Measurements from ENCODE around the gene SYF2. TPM values are rescaled to one million over a fixed set of nuclear protein-coding genes. Genes with fewer than 3 reads are reported as not detected.
"Not testable (repeated sequence)": the region's sequence is repeated elsewhere in the genome, so short reads cannot be mapped to it uniquely, and the experiment has no call there.

The SYF2 gene
- total RNA-seq, 1 donor from 2014 or later: 38.8 TPM

DNA sequence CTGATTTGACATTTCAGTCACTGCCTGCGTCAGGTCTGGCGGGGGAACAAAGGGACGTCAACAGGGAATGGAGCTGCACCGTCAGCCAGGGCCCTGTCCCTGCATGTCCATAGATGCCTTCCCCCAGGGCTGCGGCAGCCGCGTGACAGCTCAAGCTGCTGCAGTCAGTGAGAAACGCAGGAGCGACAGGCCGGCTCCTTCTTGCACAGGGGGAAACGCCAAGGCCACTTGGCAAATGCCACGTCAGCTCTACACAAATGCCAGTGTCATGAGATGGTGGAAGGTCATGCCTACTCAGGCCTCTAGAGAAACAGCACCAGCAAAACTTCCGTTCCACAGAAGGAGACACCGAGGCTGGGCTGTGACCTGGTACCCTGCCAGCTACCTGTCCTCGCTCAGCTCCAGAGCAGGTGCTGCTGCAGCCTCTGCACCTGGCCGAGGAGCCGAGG is 37.7 kb downstream of the SYF2 start:
- intact Hi-C loops (cut with DNase I): loop anchor here (10.0 kb wide), 1 partner anchor 340 kb away; no protein-coding TSS in a partner anchor
- H3K27ac ChIP-seq: no peak overlapping the region
- no peaks in the 10 kb centered on the region for H3K9me3 ChIP-seq
- H3K27me3 ChIP-seq: no peaks in the 10 kb centered on the region
- DNase-seq (no peak), ATAC-seq (no peak)
- TF ChIP-seq, protein P1, sequence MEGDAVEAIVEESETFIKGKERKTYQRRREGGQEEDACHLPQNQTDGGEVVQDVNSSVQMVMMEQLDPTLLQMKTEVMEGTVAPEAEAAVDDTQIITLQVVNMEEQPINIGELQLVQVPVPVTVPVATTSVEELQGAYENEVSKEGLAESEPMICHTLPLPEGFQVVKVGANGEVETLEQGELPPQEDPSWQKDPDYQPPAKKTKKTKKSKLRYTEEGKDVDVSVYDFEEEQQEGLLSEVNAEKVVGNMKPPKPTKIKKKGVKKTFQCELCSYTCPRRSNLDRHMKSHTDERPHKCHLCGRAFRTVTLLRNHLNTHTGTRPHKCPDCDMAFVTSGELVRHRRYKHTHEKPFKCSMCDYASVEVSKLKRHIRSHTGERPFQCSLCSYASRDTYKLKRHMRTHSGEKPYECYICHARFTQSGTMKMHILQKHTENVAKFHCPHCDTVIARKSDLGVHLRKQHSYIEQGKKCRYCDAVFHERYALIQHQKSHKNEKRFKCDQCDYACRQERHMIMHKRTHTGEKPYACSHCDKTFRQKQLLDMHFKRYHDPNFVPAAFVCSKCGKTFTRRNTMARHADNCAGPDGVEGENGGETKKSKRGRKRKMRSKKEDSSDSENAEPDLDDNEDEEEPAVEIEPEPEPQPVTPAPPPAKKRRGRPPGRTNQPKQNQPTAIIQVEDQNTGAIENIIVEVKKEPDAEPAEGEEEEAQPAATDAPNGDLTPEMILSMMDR (IDR thresholded peaks at IDR 0.05): no peak
- no peaks in the 10 kb centered on the region for H3K36me3 ChIP-seq
- no peaks in the 10 kb centered on the region for H3K4me1 ChIP-seq
- no peak overlapping the region for H3K4me3 ChIP-seq

DNA sequence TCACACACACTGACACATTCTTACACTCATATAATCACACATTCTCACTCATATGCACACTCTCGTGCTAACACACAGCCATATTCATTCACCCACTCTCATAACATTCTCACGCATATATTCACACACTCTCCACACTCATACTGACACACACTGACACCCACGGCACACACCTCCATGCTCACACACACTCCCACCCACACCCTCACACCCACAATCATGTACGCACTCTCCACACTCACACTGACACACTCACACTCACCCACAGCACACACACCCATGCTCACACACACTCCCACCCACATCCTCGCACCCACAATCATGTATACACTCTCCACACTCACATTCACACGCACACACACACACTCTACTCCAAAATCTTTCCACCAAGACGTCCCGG is 38.2 kb downstream of the SYF2 start:
- no peak overlapping the region for H3K27ac ChIP-seq
- no peaks in the 10 kb centered on the region for H3K4me1 ChIP-seq
- intact Hi-C loops (cut with DNase I): loop anchor here (10.0 kb wide), 1 partner anchor 339 kb away; no protein-coding TSS in a partner anchor
- TF ChIP-seq, protein P1 (IDR thresholded peaks at IDR 0.05): no peak
- H3K4me3 ChIP-seq: no peak overlapping the region
- no peak for DNase-seq
- H3K27me3 ChIP-seq: no peaks in the 10 kb centered on the region
- H3K36me3 ChIP-seq: no peaks in the 10 kb centered on the region
- H3K9me3 ChIP-seq: no peaks in the 10 kb centered on the region
- no peak for ATAC-seq

DNA sequence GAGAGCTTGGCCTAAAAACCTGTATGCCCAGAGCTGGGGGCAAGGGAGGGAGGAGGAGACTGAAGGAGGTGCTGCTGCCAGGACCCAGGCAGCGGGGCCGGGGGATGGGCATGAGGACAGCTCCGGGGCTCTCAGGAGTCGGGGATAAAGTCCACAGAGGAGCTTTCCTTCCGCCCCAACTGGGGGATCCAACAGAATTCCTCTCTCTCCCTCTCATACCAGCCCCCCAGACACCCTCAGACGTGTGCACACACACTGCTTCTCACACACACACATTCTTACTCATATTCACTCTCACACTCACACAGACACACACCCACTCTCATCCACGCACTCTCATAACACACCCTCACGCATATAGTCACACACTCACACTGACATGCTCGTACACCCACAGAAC is 39.1 kb downstream of the SYF2 start:
- Histone ChIP-seq H3K27ac (no peak overlapping the region), H3K4me1 (no peaks in the 10 kb centered on the region), H3K4me3 (no peak overlapping the region), H3K27me3 (no peaks in the 10 kb centered on the region), H3K9me3 (no peaks in the 10 kb centered on the region), H3K36me3 (no peaks in the 10 kb centered on the region)
- intact Hi-C loops (cut with DNase I): loop anchor here (10.0 kb wide), 1 partner anchor 338 kb away; no protein-coding TSS in a partner anchor
- no peak for DNase-seq
- ATAC-seq: no peak
- TF ChIP-seq, protein P1 (IDR thresholded peaks at IDR 0.05): no peak

DNA sequence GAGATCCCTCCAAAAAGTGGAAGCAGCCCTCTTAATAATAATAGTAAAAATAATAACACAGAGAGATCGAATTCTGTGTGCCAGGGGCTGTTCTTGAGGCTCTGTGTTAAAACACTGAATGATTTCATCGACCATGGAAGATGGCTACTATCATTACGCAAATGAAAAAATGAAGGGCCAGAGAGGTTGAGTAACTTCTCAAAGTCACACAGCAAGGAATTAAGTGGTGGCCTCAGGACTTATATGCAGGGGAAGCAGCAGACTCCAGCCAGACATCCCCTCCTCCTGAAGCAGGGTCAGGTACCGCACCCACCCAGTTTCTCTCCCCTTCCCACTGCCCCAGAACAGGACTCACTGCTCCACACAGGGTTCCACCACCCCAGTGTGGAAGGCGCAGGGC is 40.1 kb downstream of the SYF2 start:
- no peaks in the 10 kb centered on the region for H3K4me1 ChIP-seq
- TF ChIP-seq, protein P1 (IDR thresholded peaks at IDR 0.05): no peak
- H3K4me3 ChIP-seq: no peak overlapping the region
- H3K36me3 ChIP-seq: no peaks in the 10 kb centered on the region
- H3K27ac ChIP-seq: no peak overlapping the region
- no peaks in the 10 kb centered on the region for H3K9me3 ChIP-seq
- no peaks in the 10 kb centered on the region for H3K27me3 ChIP-seq
- DNase-seq (no peak), ATAC-seq (no peak)
- intact Hi-C loops (cut with DNase I): loop anchor here (10.0 kb wide), 1 partner anchor 337 kb away; no protein-coding TSS in a partner anchor

DNA sequence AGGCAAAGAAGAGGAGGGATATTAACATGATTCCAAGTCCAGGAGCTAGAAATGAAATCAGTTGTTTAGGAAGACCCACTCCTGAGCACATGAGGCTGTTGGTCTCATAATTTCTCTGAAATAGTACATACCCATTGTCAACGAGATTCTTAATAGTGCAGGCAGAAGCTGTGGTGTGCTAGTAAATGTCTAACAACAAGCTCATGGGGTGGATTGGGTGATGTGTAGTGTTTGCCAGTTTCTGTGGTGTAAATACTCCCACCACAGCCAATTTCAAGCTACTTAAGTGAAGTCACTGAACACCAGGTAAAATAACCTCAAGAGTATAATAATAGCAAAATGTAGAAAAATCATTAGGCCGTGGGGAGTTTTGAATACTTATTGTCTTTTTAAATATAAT is 42.0 kb downstream of the SYF2 start:
- no peaks in the 10 kb centered on the region for H3K4me1 ChIP-seq
- H3K27me3 ChIP-seq: no peaks in the 10 kb centered on the region
- H3K4me3 ChIP-seq: no peak overlapping the region
- TF ChIP-seq, protein P1 (IDR thresholded peaks at IDR 0.05): no peak
- intact Hi-C loops (cut with DNase I): loop anchor here (10.0 kb wide), 1 partner anchor 335 kb away; no protein-coding TSS in a partner anchor
- H3K27ac ChIP-seq: no peak overlapping the region
- DNase-seq: no peak
- ATAC-seq: no peak
- H3K9me3 ChIP-seq: no peaks in the 10 kb centered on the region
- H3K36me3 ChIP-seq: no peaks in the 10 kb centered on the region

DNA sequence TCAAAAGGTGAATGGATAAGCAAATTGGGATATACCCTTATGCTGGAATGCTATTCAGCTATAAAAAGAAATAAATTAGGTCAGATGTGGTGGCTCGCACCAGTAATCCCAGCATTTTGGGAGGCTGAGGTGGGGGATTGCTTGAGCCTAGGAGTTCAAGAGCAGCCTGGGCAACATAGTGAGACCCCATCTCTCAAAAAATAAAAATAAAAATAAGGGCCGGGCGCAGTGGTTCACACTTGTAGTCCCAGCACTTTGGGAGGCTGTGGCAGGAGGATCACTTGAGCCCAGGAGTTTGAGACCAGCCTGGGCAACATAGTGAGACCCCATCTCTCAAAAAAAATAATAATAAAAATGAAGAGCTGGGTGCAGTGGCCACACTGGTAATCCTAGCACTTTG is 44.4 kb downstream of the SYF2 start:
- H3K27me3 ChIP-seq; H3K4me3 ChIP-seq; H3K4me1 ChIP-seq; DNase-seq; H3K27ac ChIP-seq; H3K36me3 ChIP-seq; ATAC-seq; H3K9me3 ChIP-seq; intact Hi-C loops (cut with DNase I): not testable (repeated sequence)
